HG03095 (cell line): Measurements from ENCODE around the gene PTPA.

Experiments
- ATAC-seq: cut with Tn5 transposase; IDR thresholded peaks from one replicate; pipeline ENCODE4 v1.9.1; 2021; ENCODE audit warnings: moderate library complexity; ENCODE audit not compliant: unreplicated experiment

PTPA gene

GRCh38 chr9:129081388-129081904 lies 29.8 kb upstream of the PTPA start:
- ATAC-seq = no peak

GRCh38 chr9:129084087-129084486 lies 27.1 kb upstream of the PTPA start:
- no peak for ATAC-seq

- no peak for ATAC-seq
Observed at GRCh38 chr9:129089246-129089645, 22.0 kb upstream of the PTPA start.

- ATAC-seq = no peak
Observed at GRCh38 chr9:129093602-129094386, 17.4 kb upstream of the PTPA start.

- no peak for ATAC-seq
Observed at GRCh38 chr9:129094387-129095169, 16.6 kb upstream of the PTPA start.

GRCh38 chr9:129095170-129095667 lies 16.0 kb upstream of the PTPA start:
- ATAC-seq = no peak

GRCh38 chr9:129095908-129096307 lies 15.3 kb upstream of the PTPA start:
- no peak for ATAC-seq

GRCh38 chr9:129097671-129098306 lies 13.4 kb upstream of the PTPA start:
- no peak for ATAC-seq

GRCh38 chr9:129098328-129098727 lies 12.9 kb upstream of the PTPA start:
- no peak for ATAC-seq

- no peak for ATAC-seq
Observed at GRCh38 chr9:129100383-129101169, 10.6 kb upstream of the PTPA start.

GRCh38 chr9:129101279-129101678 lies 9.9 kb upstream of the PTPA start:
- no peak for ATAC-seq

- no peak for ATAC-seq
Observed at GRCh38 chr9:129102095-129102525, 9.1 kb upstream of the PTPA start.

- no peak for ATAC-seq
Observed at GRCh38 chr9:129102791-129103594, 8.2 kb upstream of the PTPA start.

- no peak for ATAC-seq
Observed at GRCh38 chr9:129103595-129103965, 7.6 kb upstream of the PTPA start.

- ATAC-seq = no peak
Observed at GRCh38 chr9:129104051-129104450, 7.2 kb upstream of the PTPA start.

- no peak for ATAC-seq
Observed at GRCh38 chr9:129105857-129106694, 5.1 kb upstream of the PTPA start.

GRCh38 chr9:129107651-129108050 lies 3.6 kb upstream of the PTPA start:
- ATAC-seq = no peak

GRCh38 chr9:129108083-129108804 lies 3.0 kb upstream of the PTPA start:
- no peak for ATAC-seq
